A172 (cell line): ENCODE results near the gene CTNNBL1. TPM values are rescaled to one million over a fixed set of nuclear protein-coding genes. Genes with fewer than 3 reads are reported as not detected.

Experiments used
- DNase-seq: peaks from one replicate; pipeline ENCODE4 v3.0.0-alpha.2; 2015; ENCODE audit warnings: low spot score
- total RNA-seq: library from RNA; depleted of rRNA; stranded (reverse); fragments of >200 nt; shearing (Covaris generic); gene quantifications from 2 replicates; pipeline ENCODE4 v1.2.3, GENCODE V29; 2014

CTNNBL1 gene
- total RNA-seq, 1 experiment from 2014 or later: 48.0 TPM

- DNase-seq: peak; percentile 49
Measured at GRCh38 chr20:37901654-37902503, 208.0 kb downstream of the CTNNBL1 start.

- peak; percentile 18 for DNase-seq
Measured at GRCh38 chr20:37902504-37903313, 208.9 kb downstream of the CTNNBL1 start, which contains the start of gene VSTM2L. TSS of gene VSTM2L (plus strand) at chr20:37903127. CDS start at chr20:37903351, 224 bp downstream.

DNA sequence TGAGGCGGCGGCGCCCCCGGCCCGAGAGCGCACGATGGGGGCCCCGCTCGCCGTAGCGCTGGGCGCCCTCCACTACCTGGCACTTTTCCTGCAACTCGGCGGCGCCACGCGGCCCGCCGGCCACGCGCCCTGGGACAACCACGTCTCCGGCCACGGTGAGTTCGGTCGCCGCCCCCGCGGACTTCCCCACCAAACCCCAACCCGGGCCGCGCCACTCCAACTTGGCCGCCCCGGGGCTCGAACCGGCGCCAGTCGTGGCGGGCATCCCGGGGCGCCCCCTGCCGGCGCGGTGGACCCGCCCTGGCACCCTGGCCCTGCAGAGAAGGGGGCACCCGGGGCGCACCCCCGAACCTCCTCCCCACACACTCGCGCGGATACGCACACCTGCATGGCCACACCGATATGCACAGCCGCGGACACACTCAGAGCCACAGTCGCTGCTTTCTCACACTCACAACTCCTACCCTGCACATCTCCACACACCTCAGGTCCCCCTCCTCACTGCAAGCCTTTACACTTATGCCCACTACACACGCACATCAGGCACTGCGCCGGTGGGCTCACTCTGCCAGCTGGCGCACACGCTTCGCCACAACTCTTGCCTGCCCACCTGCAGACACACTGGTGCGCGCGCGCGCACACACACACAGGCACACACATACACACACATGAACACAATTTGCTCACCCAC lies 209.6 kb downstream of the CTNNBL1 start:
- DNase-seq: no peak

GRCh38 chr20:37904008-37904642 lies 210.3 kb downstream of the CTNNBL1 start:
- no peak for DNase-seq

DNA sequence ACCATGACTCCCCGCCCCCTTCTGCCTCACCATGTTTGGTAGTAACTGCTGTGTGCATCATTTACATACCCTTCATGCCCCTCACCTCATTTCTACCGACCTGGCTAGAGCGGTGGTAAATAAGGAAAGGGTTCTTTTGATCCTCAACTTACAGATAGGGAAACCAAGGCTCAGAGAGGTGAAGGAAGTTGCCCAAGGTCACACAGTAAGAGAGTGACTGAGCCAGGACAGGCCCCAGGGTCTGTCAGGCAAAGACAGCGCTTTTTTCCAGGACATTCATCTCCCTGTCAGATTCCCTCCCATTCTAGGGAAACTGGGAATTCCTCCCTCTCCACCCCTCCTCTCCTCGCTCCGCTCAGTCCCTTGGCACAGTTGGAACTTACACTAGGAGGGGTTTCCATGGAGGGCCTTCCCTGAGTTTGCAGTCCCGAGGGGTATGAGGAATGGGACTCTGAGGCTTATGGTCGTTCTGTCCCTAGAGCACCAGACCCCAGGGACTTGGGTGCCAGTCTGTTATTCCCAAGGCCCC lies 211.1 kb downstream of the CTNNBL1 start:
- no peak for DNase-seq

GRCh38 chr20:37905671-37906613 lies 212.1 kb downstream of the CTNNBL1 start:
- no peak for DNase-seq

DNA sequence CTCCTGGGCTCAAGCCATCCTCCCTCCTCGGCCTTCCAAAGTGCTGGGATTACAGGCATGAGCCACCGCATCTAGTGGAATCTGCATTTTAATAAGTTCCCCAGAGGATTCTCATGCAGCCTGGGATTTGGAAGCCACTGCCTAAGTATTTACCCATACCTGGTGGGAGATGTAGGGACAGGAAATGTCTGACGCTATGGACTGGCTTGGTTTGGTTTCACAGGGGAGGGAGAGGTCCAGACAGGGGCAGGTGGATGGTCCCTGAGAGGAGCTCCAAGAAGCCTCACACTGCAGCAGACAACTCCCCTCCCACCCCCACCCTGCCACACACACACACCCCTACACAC lies 213.5 kb downstream of the CTNNBL1 start:
- DNase-seq: no peak

GRCh38 chr20:37907677-37908401 lies 214.0 kb downstream of the CTNNBL1 start:
- peak; percentile 94 for DNase-seq

DNA sequence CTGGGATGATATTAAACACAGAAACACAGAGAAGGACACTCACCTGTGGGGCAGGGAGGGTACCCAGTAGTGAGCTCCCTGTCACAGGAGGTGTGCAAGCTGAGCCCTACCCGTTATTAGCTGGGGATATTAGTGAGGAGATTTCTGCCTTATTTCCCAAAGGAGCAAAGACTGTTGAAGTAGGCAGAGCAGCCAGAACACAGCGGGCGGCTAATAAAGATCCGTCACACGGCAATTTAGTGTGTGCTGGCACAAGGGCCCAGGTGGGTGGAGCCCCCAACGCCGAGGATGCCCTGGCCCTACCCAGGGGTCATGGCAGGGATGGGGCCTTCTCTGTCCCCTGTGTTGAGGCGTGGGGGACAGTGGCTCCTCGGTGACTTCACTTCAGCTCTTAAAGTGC lies 217.4 kb downstream of the CTNNBL1 start:
- no peak for DNase-seq

DNA sequence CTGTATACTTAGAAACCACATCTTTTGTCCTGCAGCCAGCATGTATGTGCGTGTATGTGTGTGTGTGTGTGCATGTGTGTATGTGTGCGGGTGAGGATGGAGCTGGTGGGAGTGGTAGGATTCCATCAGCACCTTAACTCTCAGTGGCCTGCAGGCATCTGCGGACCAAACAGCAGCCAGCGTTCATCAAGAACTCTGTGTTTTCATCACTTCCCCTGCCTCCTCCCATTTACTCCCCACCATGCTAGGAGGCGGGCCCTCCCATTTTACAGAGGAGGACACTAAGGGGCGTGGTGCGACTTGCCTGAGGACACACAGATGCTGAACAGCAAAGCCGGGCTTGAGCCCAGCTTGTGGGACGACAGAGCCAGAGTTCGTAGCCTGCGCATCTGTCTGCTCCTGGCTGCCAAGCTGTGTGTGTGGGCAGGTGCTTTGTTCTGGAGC lies 218.0 kb downstream of the CTNNBL1 start:
- DNase-seq: peak; percentile 54

GRCh38 chr20:37912874-37913273 lies 219.0 kb downstream of the CTNNBL1 start:
- no peak for DNase-seq

DNA sequence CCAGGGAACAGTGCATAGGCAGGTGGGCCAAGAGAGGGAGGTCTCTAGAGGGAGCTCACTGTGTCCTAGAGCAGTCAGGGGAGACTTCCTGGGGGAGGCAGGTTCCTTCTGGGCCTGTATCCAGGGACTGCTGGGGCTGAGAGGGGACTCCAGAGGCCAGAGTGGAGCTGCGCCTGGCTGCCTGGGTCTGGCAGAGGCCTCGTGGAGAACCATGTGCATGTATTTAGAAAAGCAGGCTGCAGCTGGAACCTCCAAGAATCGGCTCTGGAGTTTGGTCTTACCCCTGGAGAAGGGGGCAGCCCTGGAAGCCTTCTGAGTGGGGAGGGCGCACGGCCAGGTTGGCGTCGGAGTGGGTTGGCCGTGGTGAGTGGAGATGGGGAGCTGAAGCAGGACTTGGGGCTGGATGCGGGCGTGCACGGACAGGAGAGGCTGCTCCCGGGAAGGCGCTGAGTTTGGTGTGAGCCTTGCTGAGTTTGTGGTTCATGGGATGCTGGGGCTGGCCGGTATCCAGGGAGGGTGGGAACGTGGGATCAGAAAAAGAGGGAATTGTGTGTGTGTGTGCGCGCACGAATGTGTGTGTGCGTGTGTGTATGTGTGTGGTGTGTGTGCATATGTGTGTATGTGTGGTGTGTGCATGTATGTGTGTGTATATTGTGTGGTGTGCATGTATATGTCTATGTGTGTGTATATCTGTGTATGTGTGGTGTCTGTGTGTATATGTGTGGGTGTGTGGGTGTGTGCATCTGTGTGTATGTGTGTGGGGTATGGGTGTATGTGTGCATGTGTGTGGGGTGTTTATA lies 219.9 kb downstream of the CTNNBL1 start:
- no peak for DNase-seq

DNA sequence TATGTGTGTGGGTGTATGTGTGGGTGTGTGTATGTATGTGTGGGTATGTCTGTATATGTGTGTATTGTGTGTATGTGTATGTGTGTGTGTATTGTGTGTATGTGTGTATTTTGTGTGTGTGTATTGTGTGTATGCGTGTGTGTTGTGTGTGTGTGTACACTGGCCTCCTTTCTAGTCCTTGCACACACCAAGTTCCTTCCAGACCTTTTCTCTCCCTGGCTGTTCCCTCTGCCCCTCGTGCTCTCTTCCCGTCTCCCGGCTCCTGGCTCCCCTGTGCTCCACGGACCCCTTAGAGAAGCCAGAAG lies 220.5 kb downstream of the CTNNBL1 start:
- DNase-seq: no peak

DNA sequence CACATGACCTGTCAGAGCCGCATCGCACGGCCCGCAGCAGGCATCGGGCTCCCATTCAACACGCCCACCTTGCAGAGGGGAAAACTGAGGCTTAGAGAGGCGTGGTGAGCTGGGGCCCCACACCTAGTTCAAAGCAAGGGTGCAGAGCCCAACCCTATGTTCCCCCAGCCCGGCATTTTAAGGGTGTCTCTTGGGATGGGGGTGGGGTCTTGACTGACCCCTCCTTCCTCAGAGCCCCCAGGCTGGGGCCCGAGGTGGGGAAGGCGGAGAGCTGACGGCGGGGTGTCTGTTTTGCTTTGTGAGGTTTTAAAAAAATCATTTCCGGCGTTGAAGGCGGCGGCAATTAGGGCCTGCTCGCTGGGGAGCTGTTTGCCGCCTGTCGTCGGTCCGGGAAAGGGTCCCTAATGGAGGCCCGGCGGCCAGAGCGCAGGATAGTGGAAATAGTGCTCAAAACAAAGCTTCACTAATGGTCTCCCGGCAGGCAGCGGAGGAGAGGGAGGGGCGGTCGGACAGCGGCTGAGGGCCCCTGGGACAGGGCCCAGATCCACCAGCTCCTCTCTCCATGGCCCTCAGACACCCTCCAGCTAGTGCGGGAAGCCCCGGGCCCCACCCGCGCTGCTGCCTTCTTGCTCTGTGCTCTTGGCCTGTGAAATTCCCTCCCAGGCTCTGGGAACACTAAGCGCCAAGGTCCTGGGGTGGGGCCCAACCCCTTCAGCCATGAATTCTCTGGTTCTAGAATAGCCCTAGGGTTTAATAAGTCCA lies 221.0 kb downstream of the CTNNBL1 start:
- no peak for DNase-seq

DNA sequence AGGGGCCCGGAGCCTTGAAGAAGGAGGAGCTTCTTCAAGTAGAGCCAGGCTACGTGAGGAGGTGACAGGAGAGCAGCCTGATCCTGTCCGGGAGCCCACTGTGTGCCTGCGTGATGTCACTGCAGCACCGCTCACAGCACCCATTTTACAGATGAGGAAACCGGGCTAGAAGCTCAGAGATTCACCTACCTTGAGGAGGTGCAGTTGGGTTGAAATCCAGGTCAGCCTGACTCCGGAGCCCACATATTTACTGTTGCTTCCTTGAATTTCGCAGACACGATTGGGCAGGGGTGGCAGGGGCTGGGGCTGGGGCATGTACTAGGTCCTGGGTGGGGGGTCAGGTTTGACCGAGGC lies 221.6 kb downstream of the CTNNBL1 start:
- no peak for DNase-seq

DNA sequence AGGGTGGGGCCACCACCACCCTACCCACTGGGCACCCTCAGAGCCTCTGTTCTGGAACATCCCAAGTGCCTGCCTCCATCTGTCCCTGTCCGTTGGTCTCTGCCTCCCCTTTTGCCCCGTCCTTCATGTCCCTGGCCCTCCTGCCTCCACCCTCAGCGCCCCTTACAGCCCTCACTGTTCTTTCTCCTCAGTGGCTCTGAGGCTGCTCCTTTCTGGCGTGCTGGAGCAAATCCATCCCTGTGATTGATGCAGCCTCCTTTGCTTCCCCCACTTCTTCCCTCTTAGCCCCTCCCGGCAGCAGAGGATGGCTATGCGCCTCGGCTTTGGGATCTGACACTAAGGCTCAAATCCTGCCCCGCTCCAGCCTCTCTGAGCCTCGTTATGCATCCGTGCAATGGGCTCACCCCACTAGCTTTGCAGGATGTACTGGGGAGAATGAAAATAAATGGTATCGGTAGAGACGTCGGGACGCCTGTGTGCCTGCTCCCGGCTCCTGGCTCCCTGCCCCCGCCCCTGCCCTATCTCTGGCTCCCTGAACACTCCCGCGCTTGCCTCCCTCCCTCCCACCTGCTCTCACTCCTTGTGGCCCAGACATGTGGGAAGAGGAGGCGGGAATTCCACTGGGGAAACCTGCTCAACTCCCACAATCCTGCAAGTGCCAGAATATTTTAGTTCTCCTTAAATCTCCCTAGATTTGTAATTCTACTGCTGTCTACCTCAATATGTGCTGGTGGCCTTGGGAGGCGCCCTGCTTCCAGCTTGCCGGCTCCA lies 222.2 kb downstream of the CTNNBL1 start:
- no peak for DNase-seq

DNA sequence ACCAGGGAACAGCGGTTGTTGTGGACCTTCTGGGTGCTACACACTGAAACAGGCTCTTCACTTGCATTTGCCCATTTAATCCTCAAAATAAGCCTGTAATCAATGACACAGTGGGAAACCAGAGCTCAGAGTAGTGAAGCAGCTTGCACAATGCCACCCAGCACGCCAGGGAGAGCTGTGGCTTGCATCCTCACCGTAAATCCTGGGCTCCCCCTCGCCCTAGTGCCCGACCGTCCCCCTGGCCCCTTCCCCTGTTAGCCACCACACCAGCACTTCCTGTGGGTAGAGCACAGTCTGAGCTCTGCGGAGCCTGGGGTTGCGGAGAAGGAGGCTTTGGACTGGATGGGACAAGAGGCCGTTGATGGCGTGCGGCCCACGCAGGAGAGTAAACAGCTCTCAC lies 223.6 kb downstream of the CTNNBL1 start:
- DNase-seq: no peak

- DNase-seq: no peak
Measured at GRCh38 chr20:37918035-37918434, 224.2 kb downstream of the CTNNBL1 start.
